ENCODE data around the gene ANKHD1. TPM values are rescaled to one million over a fixed set of nuclear protein-coding genes. Genes with fewer than 3 reads are reported as not detected.

The ANKHD1 gene
- polyA plus RNA-seq, 1 donor from 2014 or later, result 61.8 TPM

DNA sequence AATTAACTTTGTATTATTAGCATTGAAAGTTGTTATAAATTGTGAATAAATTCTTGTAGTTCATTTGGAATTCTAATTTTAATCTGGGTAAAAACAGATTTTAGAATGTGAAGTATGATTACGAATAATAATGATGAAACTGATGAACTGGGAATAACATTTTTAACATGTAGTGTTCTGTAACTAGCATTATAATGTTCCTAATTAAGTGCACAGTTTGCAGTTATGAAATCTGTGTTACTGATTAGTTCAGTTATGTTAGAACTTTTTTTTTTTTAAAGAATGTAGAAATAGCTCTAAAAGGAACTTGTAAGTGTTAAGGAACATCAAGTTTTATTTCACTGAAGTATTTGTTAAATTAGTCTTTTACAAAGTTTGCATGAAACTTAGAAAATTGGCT, 97.0 kb downstream of the ANKHD1 start:
- no peaks in the 10 kb centered on the region for H3K36me3 ChIP-seq (ENCODE audit: insufficient read depth, low read length)
- H3K4me2 ChIP-seq (ENCODE audit: low read length), result no peak overlapping the region
- no peaks in the 10 kb centered on the region for H3K79me2 ChIP-seq (replicated peaks; ENCODE audit: insufficient read depth, low read length)
- no peaks in the 10 kb centered on the region for H3K9me2 ChIP-seq (ENCODE audit: insufficient read depth, low read length)
- H3K27me3 ChIP-seq (ENCODE audit: insufficient read depth, low read depth, low read length), result no peaks in the 10 kb centered on the region
- H3F3A ChIP-seq (ENCODE audit: insufficient read depth, low read length, poor library complexity, severe bottlenecking), result no peaks in the 10 kb centered on the region
- H3K9me3 ChIP-seq (ENCODE audit: low read length), result no peaks in the 10 kb centered on the region
- H3K4me3 ChIP-seq (ENCODE audit: low read length), result no peak overlapping the region
- H4K20me1 ChIP-seq (ENCODE audit: insufficient read depth), result no peaks in the 10 kb centered on the region
- no peak overlapping the region for H2AFZ ChIP-seq (ENCODE audit: low read depth, low read length)
- no peak overlapping the region for H3K9ac ChIP-seq (ENCODE audit: low read length)
- no peak overlapping the region for H3K27ac ChIP-seq (ENCODE audit: low read length)
- no peak for TF ChIP-seq RAD21 (conservative IDR thresholded peaks at IDR 0.05)
- no peak for TF ChIP-seq EP300 (conservative IDR thresholded peaks at IDR 0.05; ENCODE audit: poor library complexity, severe bottlenecking)
- TF ChIP-seq POLR2AphosphoS5 (IDR thresholded peaks at IDR 0.05), result no peak
- TF ChIP-seq, protein P1, sequence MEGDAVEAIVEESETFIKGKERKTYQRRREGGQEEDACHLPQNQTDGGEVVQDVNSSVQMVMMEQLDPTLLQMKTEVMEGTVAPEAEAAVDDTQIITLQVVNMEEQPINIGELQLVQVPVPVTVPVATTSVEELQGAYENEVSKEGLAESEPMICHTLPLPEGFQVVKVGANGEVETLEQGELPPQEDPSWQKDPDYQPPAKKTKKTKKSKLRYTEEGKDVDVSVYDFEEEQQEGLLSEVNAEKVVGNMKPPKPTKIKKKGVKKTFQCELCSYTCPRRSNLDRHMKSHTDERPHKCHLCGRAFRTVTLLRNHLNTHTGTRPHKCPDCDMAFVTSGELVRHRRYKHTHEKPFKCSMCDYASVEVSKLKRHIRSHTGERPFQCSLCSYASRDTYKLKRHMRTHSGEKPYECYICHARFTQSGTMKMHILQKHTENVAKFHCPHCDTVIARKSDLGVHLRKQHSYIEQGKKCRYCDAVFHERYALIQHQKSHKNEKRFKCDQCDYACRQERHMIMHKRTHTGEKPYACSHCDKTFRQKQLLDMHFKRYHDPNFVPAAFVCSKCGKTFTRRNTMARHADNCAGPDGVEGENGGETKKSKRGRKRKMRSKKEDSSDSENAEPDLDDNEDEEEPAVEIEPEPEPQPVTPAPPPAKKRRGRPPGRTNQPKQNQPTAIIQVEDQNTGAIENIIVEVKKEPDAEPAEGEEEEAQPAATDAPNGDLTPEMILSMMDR (IDR thresholded peaks at IDR 0.05; ENCODE audit: poor library complexity, severe bottlenecking), result no peak

- Histone ChIP-seq H4K20me1 (ENCODE audit: insufficient read depth) (no peaks in the 10 kb centered on the region), H3K36me3 (ENCODE audit: insufficient read depth, low read length) (no peaks in the 10 kb centered on the region), H3K27me3 (ENCODE audit: insufficient read depth, low read depth, low read length) (no peaks in the 10 kb centered on the region), H3K4me3 (ENCODE audit: low read length) (no peak overlapping the region), H3K27ac (ENCODE audit: low read length) (no peak overlapping the region), H2AFZ (ENCODE audit: low read depth, low read length) (no peak overlapping the region), H3K9ac (ENCODE audit: low read length) (no peak overlapping the region), H3K9me3 (ENCODE audit: low read length) (no peaks in the 10 kb centered on the region), H3K79me2 (replicated peaks; ENCODE audit: insufficient read depth, low read length) (no peaks in the 10 kb centered on the region), H3F3A (ENCODE audit: insufficient read depth, low read length, poor library complexity, severe bottlenecking) (no peaks in the 10 kb centered on the region), H3K4me2 (ENCODE audit: low read length) (no peak overlapping the region), H3K9me2 (ENCODE audit: insufficient read depth, low read length) (no peaks in the 10 kb centered on the region)
- TF ChIP-seq RAD21 (conservative IDR thresholded peaks at IDR 0.05) (no peak), EP300 (conservative IDR thresholded peaks at IDR 0.05; ENCODE audit: poor library complexity, severe bottlenecking) (no peak), REST (IDR thresholded peaks at IDR 0.05; ENCODE audit: borderline replicate concordance) (no peak), POLR2AphosphoS5 (IDR thresholded peaks at IDR 0.05) (no peak), TAF1 (IDR thresholded peaks at IDR 0.05; ENCODE audit: low read depth) (no peak), MXI1 (conservative IDR thresholded peaks at IDR 0.05; ENCODE audit: poor library complexity, severe bottlenecking) (no peak), EZH2 (IDR thresholded peaks at IDR 0.05; ENCODE audit: borderline replicate concordance, insufficient read depth, low read length, poor library complexity, severe bottlenecking) (no peak), SMC3 (conservative IDR thresholded peaks at IDR 0.05; ENCODE audit: poor library complexity) (no peak)
- TF ChIP-seq, protein P1 (IDR thresholded peaks at IDR 0.05; ENCODE audit: poor library complexity, severe bottlenecking), result no peak
Measured at GRCh38 chr5:140502834-140503233, 101.2 kb downstream of the ANKHD1 start.
